ENCODE measurements around the gene MAGEA9.
"Not testable (repeated sequence)": the region's sequence is repeated elsewhere in the genome, so short reads cannot be mapped to it uniquely, and the experiment has no call there.

DNA sequence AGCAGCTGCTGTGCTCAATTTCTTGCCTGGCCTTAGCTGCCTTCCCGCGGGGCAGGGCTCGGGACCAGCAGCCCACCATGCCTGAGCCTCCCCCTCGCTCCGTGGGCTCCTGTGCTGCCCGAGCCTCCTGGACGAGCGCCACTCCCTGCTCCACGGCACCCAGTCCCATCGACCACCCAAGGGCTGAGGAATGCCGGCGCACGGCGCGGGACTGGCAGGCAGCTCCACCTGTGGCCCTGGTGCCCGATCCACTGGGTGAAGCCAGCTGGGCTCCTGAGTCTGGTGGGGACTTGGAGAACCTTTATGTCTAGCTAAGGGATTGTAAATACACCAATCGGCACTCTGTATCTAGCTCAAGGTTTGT is 23.0 kb upstream of the MAGEA9 start:
- TF ChIP-seq, protein P1, sequence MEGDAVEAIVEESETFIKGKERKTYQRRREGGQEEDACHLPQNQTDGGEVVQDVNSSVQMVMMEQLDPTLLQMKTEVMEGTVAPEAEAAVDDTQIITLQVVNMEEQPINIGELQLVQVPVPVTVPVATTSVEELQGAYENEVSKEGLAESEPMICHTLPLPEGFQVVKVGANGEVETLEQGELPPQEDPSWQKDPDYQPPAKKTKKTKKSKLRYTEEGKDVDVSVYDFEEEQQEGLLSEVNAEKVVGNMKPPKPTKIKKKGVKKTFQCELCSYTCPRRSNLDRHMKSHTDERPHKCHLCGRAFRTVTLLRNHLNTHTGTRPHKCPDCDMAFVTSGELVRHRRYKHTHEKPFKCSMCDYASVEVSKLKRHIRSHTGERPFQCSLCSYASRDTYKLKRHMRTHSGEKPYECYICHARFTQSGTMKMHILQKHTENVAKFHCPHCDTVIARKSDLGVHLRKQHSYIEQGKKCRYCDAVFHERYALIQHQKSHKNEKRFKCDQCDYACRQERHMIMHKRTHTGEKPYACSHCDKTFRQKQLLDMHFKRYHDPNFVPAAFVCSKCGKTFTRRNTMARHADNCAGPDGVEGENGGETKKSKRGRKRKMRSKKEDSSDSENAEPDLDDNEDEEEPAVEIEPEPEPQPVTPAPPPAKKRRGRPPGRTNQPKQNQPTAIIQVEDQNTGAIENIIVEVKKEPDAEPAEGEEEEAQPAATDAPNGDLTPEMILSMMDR (conservative IDR thresholded peaks at IDR 0.05; ENCODE audit: low read length), result not testable (repeated sequence)
- TF ChIP-seq EZH2phosphoT487 (IDR thresholded peaks at IDR 0.05; ENCODE audit: borderline replicate concordance, low read depth, low read length), result not testable (repeated sequence)

Measured in OCI-LY7 (cell line).